ENCODE data around the gene S100PBP.

GRCh38 chr1:32895325-32896215 is 78.1 kb downstream of the S100PBP start:
- TF ChIP-seq CTCF (IDR thresholded peaks at IDR 0.05) (no peak), POLR2A (IDR thresholded peaks at IDR 0.05) (no peak), EP300 (IDR thresholded peaks at IDR 0.05) (no peak), POLR2AphosphoS5 (IDR thresholded peaks at IDR 0.05) (no peak)
